Caco-2 (cell line): ENCODE data around the gene GON7. TPM values are rescaled to one million over a fixed set of nuclear protein-coding genes. Genes with fewer than 3 reads are reported as not detected.

ENCODE experiments used
- BruUV-seq: library from RNA; stranded (reverse); fragments of 400-500 nt; replicated peaks from 2 replicates; lab custom pipeline; 2021; lab: Mats Ljungman, UMichigan
- CTCF ChIA-PET: fragments of 300-600 bp; sonication (Branson Sonifier 250); formaldehyde crosslinking; loops from one replicate; lab custom pipeline; 2022; ENCODE audit warnings: antibody characterized with exemption; lab: Charles Lee
- POLR2A ChIA-PET: fragments of 300-600 bp; sonication (Branson Sonifier 250); formaldehyde crosslinking; loops from one replicate; lab custom pipeline; 2022; ENCODE audit warnings: antibody characterized with exemption; lab: Charles Lee
- DNase-seq, 2 experiments: peaks; one replicate each; pipeline versions ENCODE4 v3.0.0 to v3.0.0-alpha.2; 2020 to 2022
- H3K27me3 ChIP-seq: replicated peaks from 2 replicates; pipeline ENCODE4 v1.6.0; 2011; ENCODE audit warnings: low read length; ENCODE audit not compliant: control insufficient read depth, insufficient read depth
- H3K36me3 ChIP-seq: 2 replicates; pipeline ENCODE4 v1.5.1; 2011; ENCODE audit warnings: low read length; ENCODE audit not compliant: control insufficient read depth, insufficient read depth
- H3K4me1 ChIP-seq: fragments of 250-450 bp; sonication (Bioruptor Pico); 2 replicates; pipeline ENCODE4 v1.5.1; 2020; ENCODE audit warnings: mild to moderate bottlenecking
- H3K4me3 ChIP-seq: 2 replicates; pipeline ENCODE4 v1.5.1; 2011; ENCODE audit warnings: low read depth, mild to moderate bottlenecking, control low read depth, low read length
- H3K9me3 ChIP-seq: fragments of 250-450 bp; sonication (Bioruptor Pico); 2 replicates; pipeline ENCODE4 v1.5.1; 2020; ENCODE audit warnings: mild to moderate bottlenecking, moderate library complexity
- H3K27ac Mint-ChIP-seq: one replicate; pipeline ENCODE4 v1.8.0; 2022; ENCODE audit warnings: mixed read lengths; ENCODE audit not compliant: unreplicated experiment
- H3K27me3 Mint-ChIP-seq: one replicate; pipeline ENCODE4 v1.8.0; 2022; ENCODE audit warnings: mixed read lengths; ENCODE audit not compliant: insufficient read depth, unreplicated experiment
- H3K36me3 Mint-ChIP-seq: one replicate; pipeline ENCODE4 v1.8.0; 2022; ENCODE audit warnings: mild to moderate bottlenecking, mixed read lengths; ENCODE audit not compliant: insufficient read depth, unreplicated experiment
- H3K4me1 Mint-ChIP-seq: one replicate; pipeline ENCODE4 v1.8.0; 2022; ENCODE audit warnings: low read depth, mixed read lengths; ENCODE audit not compliant: unreplicated experiment
- H3K4me3 Mint-ChIP-seq: one replicate; pipeline ENCODE4 v1.8.0; 2022; ENCODE audit warnings: mild to moderate bottlenecking, moderate library complexity, mixed read lengths; ENCODE audit not compliant: unreplicated experiment
- H3K9me3 Mint-ChIP-seq: one replicate; pipeline ENCODE4 v1.8.0; 2022; ENCODE audit warnings: mixed read lengths; ENCODE audit not compliant: unreplicated experiment
- intact Hi-C: fragments of 100-400 bp; cut with micrococcal nuclease; formaldehyde crosslinking; loops from one replicate; pipeline ENCODE4 v1.10.0; 2022; ENCODE audit not compliant: unreplicated experiment
- total RNA-seq: library from RNA; stranded (reverse); gene quantifications from 2 replicates; pipeline ENCODE4 v1.2.3, GENCODE V29; 2022
- TF ChIP-seq, protein P1 (sequence below), 2 experiments: fragments of 200-600 bp in 1 of 2; IDR thresholded peaks; 1 replicate in 1 of 2; 2 replicates in 1 of 2; pipeline versions ENCODE4 v1.5.1 to v1.8.0; 2011 to 2022; ENCODE audit warnings: antibody characterized with exemption in 1 of 2, control low read depth in 1 of 2, inconsistent platforms in 1 of 2, low read depth in 1 of 2, low read length in 1 of 2, mild to moderate bottlenecking in 1 of 2, moderate library complexity in 1 of 2; ENCODE audit not compliant: insufficient read depth in 1 of 2, severe bottlenecking in 1 of 2, unreplicated experiment in 1 of 2

GON7 gene
- total RNA-seq, 1 experiment from 2014 or later = 10.8 TPM

DNA sequence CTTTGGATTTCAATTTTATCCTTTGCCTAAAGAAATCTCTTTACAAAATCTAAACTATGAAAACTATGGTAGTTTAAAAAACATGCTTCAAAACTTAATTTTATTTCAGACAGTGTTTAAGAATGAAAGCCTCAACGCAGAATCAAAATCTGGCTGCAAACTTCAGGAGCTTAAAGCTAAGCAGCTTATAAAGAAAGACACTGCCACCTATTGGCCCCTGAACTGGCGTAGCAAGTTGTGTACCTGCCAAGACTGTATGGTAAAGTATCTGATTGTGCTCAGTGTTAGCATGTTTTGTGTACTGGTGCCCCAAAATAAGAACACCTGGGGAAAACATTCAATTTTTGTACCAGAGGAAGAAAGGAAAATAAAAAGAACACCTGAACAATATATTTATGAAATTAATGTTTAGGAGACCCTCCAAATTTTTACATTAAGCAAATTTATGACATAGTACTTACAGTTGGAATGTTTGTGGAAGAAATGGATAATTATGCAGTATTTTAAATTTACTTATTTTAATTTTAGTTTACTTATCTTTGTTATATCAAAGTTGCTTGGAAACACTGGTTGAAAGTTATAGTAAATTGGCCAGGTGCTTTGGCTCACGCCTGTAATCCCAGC is 12.3 kb upstream of the GON7 start:
- TF ChIP-seq, protein P1, sequence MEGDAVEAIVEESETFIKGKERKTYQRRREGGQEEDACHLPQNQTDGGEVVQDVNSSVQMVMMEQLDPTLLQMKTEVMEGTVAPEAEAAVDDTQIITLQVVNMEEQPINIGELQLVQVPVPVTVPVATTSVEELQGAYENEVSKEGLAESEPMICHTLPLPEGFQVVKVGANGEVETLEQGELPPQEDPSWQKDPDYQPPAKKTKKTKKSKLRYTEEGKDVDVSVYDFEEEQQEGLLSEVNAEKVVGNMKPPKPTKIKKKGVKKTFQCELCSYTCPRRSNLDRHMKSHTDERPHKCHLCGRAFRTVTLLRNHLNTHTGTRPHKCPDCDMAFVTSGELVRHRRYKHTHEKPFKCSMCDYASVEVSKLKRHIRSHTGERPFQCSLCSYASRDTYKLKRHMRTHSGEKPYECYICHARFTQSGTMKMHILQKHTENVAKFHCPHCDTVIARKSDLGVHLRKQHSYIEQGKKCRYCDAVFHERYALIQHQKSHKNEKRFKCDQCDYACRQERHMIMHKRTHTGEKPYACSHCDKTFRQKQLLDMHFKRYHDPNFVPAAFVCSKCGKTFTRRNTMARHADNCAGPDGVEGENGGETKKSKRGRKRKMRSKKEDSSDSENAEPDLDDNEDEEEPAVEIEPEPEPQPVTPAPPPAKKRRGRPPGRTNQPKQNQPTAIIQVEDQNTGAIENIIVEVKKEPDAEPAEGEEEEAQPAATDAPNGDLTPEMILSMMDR (IDR thresholded peaks at IDR 0.05; ENCODE audit: insufficient read depth in 1 of 2, low read depth in 1 of 2, low read length in 1 of 2, severe bottlenecking in 1 of 2, unreplicated experiment in 1 of 2) = peak; percentile 47 to 77
- Mint-ChIP-seq H3K4me3 (no peak overlapping the region), H3K9me3 (no peaks in the 10 kb centered on the region), H3K27ac (no peak overlapping the region), H3K4me1 (no peaks in the 10 kb centered on the region), H3K27me3 (no peaks in the 10 kb centered on the region), H3K36me3 (peaks cover 49% of the 10 kb centered on the region)
- Histone ChIP-seq H3K4me1 (no peaks in the 10 kb centered on the region), H3K9me3 (no peaks in the 10 kb centered on the region), H3K4me3 (no peak overlapping the region), H3K27me3 (no peaks in the 10 kb centered on the region), H3K36me3 (no peaks in the 10 kb centered on the region)
- intact Hi-C loops = loop anchor here (1.0 kb wide), 2 partner anchors 34 to 106 kb away; partner anchors contain the start of gene LYSET
- DNase-seq = peak; percentile 53 to 58
- BruUV-seq = no TSS peak
- POLR2A ChIA-PET = no interaction called here
- CTCF ChIA-PET = interaction anchor here (0.9 to 1.4 kb wide), 9 partner anchors 12 to 400 kb away, joined by 3 to 33 read pairs (median 4); partner anchors contain the start of genes GON7, ITPK1, LYSET and MOAP1

DNA sequence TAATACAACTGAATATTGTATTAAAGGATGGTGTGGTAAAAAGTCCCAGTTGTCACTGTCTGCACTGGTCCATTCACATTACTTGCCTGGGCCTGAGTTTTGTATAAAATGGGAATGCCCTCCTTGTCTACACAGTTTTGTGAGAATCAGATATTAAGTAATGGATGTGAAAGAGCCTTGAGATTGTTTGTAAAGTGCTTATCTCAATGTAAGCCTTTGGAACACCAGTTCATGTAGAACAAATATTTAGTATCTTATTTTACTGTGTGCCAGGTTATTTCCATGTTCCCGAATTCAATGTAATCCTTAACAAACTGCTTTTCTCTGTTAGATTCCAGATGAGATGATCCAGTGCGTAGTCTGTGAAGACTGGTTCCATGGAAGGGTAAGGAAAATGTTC is 7.7 kb upstream of the GON7 start:
- no peaks in the 10 kb centered on the region for H3K27me3 Mint-ChIP-seq
- intact Hi-C loops = no loop called here
- no peaks in the 10 kb centered on the region for H3K4me1 Mint-ChIP-seq
- ChIA-PET POLR2A (no interaction called here), CTCF (no interaction called here)
- H3K36me3 Mint-ChIP-seq = peaks cover 43% of the 10 kb centered on the region
- H3K9me3 ChIP-seq = no peaks in the 10 kb centered on the region
- no peaks in the 10 kb centered on the region for H3K27me3 ChIP-seq
- no peak overlapping the region for H3K27ac Mint-ChIP-seq
- no peak overlapping the region for H3K4me3 Mint-ChIP-seq
- no peaks in the 10 kb centered on the region for H3K9me3 Mint-ChIP-seq
- BruUV-seq = no TSS peak
- TF ChIP-seq, protein P1 (IDR thresholded peaks at IDR 0.05; ENCODE audit: insufficient read depth in 1 of 2, low read depth in 1 of 2, low read length in 1 of 2, severe bottlenecking in 1 of 2, unreplicated experiment in 1 of 2) = no peak
- no peak for DNase-seq
- H3K4me1 ChIP-seq = no peaks in the 10 kb centered on the region
- no peak overlapping the region for H3K4me3 ChIP-seq
- no peaks in the 10 kb centered on the region for H3K36me3 ChIP-seq

DNA sequence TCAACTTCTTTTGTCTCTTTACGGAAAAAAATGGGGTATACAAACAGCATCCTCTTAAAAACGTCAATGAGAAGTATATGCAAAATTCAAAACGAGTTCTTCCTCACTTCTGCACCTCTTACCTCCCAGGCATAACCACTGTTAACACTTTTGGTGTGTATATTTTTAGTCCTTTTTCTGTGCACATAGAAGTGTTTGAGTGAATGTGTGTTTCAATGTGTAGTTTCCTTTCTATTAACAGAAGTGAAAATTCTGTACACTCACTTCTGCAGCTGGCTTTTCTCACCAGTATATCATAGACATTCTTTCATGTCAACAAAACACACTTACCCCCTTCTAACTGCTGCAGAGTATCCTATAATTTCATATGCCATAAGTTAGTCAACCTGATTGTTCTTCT is 5.6 kb upstream of the GON7 start:
- intact Hi-C loops = no loop called here
- ChIA-PET CTCF (no interaction called here), POLR2A (no interaction called here)
- no peaks in the 10 kb centered on the region for H3K9me3 ChIP-seq
- no TSS peak for BruUV-seq
- H3K4me1 ChIP-seq = no peaks in the 10 kb centered on the region
- H3K4me3 ChIP-seq = no peak overlapping the region
- H3K27me3 Mint-ChIP-seq = no peaks in the 10 kb centered on the region
- no peak overlapping the region for H3K27ac Mint-ChIP-seq
- no peak for DNase-seq
- no peaks in the 10 kb centered on the region for H3K27me3 ChIP-seq
- no peaks in the 10 kb centered on the region for H3K36me3 ChIP-seq
- H3K36me3 Mint-ChIP-seq = peaks cover 37% of the 10 kb centered on the region
- no peaks in the 10 kb centered on the region for H3K9me3 Mint-ChIP-seq
- H3K4me3 Mint-ChIP-seq = no peak overlapping the region
- H3K4me1 Mint-ChIP-seq = no peaks in the 10 kb centered on the region
- TF ChIP-seq, protein P1 (IDR thresholded peaks at IDR 0.05; ENCODE audit: insufficient read depth in 1 of 2, low read depth in 1 of 2, low read length in 1 of 2, severe bottlenecking in 1 of 2, unreplicated experiment in 1 of 2) = no peak
